ENCODE measurements around the gene PAX8. TPM values are rescaled to one million over a fixed set of nuclear protein-coding genes. Genes with fewer than 3 reads are reported as not detected.
A peak's percentile ranks its signal among the peaks of the same experiment; 100 is the strongest.

The PAX8 gene
- total and polyA plus RNA-seq, 2 of the 13 experiments (the other 11 are each of a cell fraction or from before 2014, with no cell fraction given): 1.5 to 8.8 TPM

DNA sequence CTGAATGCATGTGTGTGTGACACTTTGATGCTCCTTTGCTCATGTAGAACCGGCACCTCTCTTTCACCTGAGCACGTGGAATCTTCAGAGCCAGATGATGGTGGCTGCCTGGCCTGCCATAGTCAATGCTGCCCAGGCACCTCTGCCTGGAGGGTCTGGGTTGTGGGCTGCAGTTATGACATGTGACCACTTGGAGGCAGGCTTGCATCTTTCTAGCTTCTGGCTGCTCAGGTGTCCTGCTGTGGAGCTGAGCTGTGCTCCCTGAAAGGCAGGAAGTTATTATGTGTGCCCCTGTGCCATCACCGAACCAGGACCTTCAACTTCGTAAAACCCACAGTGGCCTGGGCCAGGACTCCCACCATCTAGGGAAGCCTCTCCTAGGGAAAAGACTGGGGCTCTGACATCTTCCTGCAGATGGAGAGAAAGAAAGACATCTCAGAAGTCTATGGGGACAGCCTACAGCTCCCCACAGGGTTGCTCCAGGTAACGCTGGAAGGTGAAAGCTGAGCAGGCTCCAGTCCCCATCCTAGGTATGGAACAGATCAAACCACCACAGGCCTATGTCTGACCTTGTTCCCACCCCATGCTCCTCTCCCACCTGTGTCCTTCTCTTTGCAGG is 74.7 kb downstream of the PAX8 start:
- TSS peak; percentile 21 for BruUV-seq (replicated peaks)
- Histone ChIP-seq H3K36me3 (replicated peaks in 1 of 2; ENCODE audit: control insufficient read depth in 1 of 2, insufficient read depth in 2 of 2, low read length in 2 of 2) (no peaks in the 10 kb centered on the region; a peak in 1 of 5 replicates), H3K4me1 (ENCODE audit: insufficient read depth, low read length) (peaks cover 69% of the 10 kb centered on the region), H3K79me2 (ENCODE audit: insufficient read depth, low read length) (no peaks in the 10 kb centered on the region), H3K4me3 (replicated peaks in 1 of 3; ENCODE audit: insufficient read depth in 1 of 3, low read depth in 2 of 3, low read length in 3 of 3) (no peak overlapping the region), H3K4me2 (ENCODE audit: low read depth, low read length) (0 out of 2 replicates have a peak overlapping the region, but pooled peaks have one; percentile 12), H3K9ac (ENCODE audit: insufficient read depth, low read depth, low read length) (no peak overlapping the region), H4K20me1 (ENCODE audit: insufficient read depth, low read length) (no peaks in the 10 kb centered on the region), H3K27me3 (ENCODE audit: control insufficient read depth in 1 of 2, insufficient read depth in 2 of 2, low read length in 2 of 2) (no peaks in the 10 kb centered on the region), H2AFZ (ENCODE audit: low read length) (no peak overlapping the region), H3K27ac (ENCODE audit: extremely low read length, insufficient read depth, low read length) (no peak overlapping the region), H3K9me3 (ENCODE audit: low read length) (no peaks in the 10 kb centered on the region)
- WGBS (ENCODE audit: low lambda C conversion rate): 21% methylated on average over 3 of the region's 5 CpGs
- peak; percentile 78 for ATAC-seq
- peak; percentile 80 for DNase-seq (ENCODE audit: low spot score)
- FAIRE-seq: peak; percentile 91
- in situ Hi-C loops (cut with HindIII; ENCODE audit: extremely low pct_ligation_motif_present, low pct_unique_long_range_greater_than_20kb): loop anchor here (5.0 kb wide), 1 partner anchor 158 kb away; no protein-coding TSS in a partner anchor
- intact Hi-C loops (cut with micrococcal nuclease; ENCODE audit: unreplicated experiment): loop anchor here (1.0 to 5.0 kb wide), 5 partner anchors 29 to 188 kb away; no protein-coding TSS in a partner anchor
- CTCF ChIA-PET (ENCODE audit: low intra/inter-chr PET ratio, low total read pairs): interaction anchor here (1.1 to 2.7 kb wide), 7 partner anchors 30 to 186 kb away, joined by 3 to 35 read pairs (median 7); no protein-coding TSS in a partner anchor
- POLR2A ChIA-PET: interaction anchor here (0.6 to 3.0 kb wide), 12 partner anchors 11 to 136 kb away, joined by 3 to 17 read pairs (median 3); no protein-coding TSS in a partner anchor
- peak; percentile 78; the same call in 1 of the 2 replicates for TF ChIP-seq MEF2D (CRISPR knock-in tag; IDR thresholded peaks at IDR 0.05)
- TF ChIP-seq KAT8 (CRISPR knock-in tag; IDR thresholded peaks at IDR 0.05): peak; percentile 68
- TF ChIP-seq ZNF766 (CRISPR knock-in tag; IDR thresholded peaks at IDR 0.05; ENCODE audit: borderline replicate concordance): 0 out of 2 replicates have a peak, but pooled peaks have one; percentile 4
- TF ChIP-seq ATRX (CRISPR knock-in tag; IDR thresholded peaks at IDR 0.05; ENCODE audit: borderline replicate concordance): no peak; the same call in 1 of the 2 replicates
- peak; percentile 45; the same call in 1 of the 2 replicates for TF ChIP-seq PHF21A (CRISPR knock-in tag; IDR thresholded peaks at IDR 0.05)
- TF ChIP-seq, protein P1, sequence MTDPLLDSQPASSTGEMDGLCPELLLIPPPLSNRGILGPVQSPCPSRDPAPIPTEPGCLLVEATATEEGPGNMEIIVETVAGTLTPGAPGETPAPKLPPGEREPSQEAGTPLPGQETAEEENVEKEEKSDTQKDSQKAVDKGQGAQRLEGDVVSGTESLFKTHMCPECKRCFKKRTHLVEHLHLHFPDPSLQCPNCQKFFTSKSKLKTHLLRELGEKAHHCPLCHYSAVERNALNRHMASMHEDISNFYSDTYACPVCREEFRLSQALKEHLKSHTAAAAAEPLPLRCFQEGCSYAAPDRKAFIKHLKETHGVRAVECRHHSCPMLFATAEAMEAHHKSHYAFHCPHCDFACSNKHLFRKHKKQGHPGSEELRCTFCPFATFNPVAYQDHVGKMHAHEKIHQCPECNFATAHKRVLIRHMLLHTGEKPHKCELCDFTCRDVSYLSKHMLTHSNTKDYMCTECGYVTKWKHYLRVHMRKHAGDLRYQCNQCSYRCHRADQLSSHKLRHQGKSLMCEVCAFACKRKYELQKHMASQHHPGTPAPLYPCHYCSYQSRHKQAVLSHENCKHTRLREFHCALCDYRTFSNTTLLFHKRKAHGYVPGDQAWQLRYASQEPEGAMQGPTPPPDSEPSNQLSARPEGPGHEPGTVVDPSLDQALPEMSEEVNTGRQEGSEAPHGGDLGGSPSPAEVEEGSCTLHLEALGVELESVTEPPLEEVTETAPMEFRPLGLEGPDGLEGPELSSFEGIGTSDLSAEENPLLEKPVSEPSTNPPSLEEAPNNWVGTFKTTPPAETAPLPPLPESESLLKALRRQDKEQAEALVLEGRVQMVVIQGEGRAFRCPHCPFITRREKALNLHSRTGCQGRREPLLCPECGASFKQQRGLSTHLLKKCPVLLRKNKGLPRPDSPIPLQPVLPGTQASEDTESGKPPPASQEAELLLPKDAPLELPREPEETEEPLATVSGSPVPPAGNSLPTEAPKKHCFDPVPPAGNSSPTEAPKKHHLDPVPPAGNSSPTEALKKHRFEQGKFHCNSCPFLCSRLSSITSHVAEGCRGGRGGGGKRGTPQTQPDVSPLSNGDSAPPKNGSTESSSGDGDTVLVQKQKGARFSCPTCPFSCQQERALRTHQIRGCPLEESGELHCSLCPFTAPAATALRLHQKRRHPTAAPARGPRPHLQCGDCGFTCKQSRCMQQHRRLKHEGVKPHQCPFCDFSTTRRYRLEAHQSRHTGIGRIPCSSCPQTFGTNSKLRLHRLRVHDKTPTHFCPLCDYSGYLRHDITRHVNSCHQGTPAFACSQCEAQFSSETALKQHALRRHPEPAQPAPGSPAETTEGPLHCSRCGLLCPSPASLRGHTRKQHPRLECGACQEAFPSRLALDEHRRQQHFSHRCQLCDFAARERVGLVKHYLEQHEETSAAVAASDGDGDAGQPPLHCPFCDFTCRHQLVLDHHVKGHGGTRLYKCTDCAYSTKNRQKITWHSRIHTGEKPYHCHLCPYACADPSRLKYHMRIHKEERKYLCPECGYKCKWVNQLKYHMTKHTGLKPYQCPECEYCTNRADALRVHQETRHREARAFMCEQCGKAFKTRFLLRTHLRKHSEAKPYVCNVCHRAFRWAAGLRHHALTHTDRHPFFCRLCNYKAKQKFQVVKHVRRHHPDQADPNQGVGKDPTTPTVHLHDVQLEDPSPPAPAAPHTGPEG (CRISPR knock-in tag; IDR thresholded peaks at IDR 0.05): 0 out of 2 replicates have a peak, but pooled peaks have one; percentile 35
- TF ChIP-seq, protein P2, sequence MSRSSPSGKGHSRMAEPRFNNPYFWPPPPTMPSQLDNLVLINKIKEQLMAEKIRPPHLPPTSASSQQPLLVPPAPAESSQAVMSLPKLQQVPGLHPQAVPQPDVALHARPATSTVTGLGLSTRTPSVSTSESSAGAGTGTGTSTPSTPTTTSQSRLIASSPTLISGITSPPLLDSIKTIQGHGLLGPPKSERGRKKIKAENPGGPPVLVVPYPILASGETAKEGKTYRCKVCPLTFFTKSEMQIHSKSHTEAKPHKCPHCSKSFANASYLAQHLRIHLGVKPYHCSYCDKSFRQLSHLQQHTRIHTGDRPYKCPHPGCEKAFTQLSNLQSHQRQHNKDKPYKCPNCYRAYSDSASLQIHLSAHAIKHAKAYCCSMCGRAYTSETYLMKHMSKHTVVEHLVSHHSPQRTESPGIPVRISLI (CRISPR knock-in tag; IDR thresholded peaks at IDR 0.05; ENCODE audit: borderline replicate concordance): peak; percentile 52; the same call in 1 of the 2 replicates
- TF ChIP-seq ZBTB1 (CRISPR knock-in tag; IDR thresholded peaks at IDR 0.05; ENCODE audit: borderline replicate concordance): no peak
- TF ChIP-seq, protein P3, sequence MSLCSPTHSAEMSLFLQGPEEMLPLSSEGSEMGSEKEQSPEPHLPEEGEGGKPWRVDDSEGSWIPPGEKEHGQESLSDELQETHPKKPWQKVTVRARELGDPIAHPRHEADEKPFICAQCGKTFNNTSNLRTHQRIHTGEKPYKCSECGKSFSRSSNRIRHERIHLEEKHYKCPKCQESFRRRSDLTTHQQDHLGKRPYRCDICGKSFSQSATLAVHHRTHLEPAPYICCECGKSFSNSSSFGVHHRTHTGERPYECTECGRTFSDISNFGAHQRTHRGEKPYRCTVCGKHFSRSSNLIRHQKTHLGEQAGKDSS (CRISPR knock-in tag; IDR thresholded peaks at IDR 0.05; ENCODE audit: borderline replicate concordance, low read depth): peak; percentile 88; the same call in 1 of the 2 replicates
- TF ChIP-seq, protein P4, sequence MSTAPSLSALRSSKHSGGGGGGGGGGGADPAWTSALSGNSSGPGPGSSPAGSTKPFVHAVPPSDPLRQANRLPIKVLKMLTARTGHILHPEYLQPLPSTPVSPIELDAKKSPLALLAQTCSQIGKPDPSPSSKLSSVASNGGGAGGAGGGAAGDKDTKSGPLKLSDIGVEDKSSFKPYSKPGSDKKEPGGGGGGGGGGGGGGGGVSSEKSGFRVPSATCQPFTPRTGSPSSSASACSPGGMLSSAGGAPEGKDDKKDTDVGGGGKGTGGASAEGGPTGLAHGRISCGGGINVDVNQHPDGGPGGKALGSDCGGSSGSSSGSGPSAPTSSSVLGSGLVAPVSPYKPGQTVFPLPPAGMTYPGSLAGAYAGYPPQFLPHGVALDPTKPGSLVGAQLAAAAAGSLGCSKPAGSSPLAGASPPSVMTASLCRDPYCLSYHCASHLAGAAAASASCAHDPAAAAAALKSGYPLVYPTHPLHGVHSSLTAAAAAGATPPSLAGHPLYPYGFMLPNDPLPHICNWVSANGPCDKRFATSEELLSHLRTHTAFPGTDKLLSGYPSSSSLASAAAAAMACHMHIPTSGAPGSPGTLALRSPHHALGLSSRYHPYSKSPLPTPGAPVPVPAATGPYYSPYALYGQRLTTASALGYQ (CRISPR knock-in tag; IDR thresholded peaks at IDR 0.05): no peak
- TF ChIP-seq, protein P5, sequence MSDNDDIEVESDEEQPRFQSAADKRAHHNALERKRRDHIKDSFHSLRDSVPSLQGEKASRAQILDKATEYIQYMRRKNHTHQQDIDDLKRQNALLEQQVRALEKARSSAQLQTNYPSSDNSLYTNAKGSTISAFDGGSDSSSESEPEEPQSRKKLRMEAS (IDR thresholded peaks at IDR 0.05): peak; percentile 51
- TF ChIP-seq TAF15 (IDR thresholded peaks at IDR 0.05; ENCODE audit: low read depth, low read length, poor library complexity, severe bottlenecking): no peak
